AG04450 (cell line): ENCODE data around the gene ESCO1. TPM values are rescaled to one million over a fixed set of nuclear protein-coding genes. Genes with fewer than 3 reads are reported as not detected.

Source experiments
- CTCF ChIA-PET: fragments of 300-600, 350-600 bp; formaldehyde crosslinking; extraction: SDS; loops from one replicate; lab custom pipeline; 2022; ENCODE audit warnings: antibody characterized with exemption, inconsistent platforms; lab: Charles Lee
- POLR2A ChIA-PET: fragments of 350-600 bp; formaldehyde crosslinking; extraction: SDS; loops from one replicate; lab custom pipeline; 2021; ENCODE audit warnings: antibody characterized with exemption, inconsistent platforms; lab: Yijun Ruan, JAX
- DNase-seq: peaks from one replicate; pipeline ENCODE4 v3.0.0-alpha.2; 2011; ENCODE audit warnings: low read depth, low spot score
- H3K27ac ChIP-seq: one replicate; pipeline ENCODE4 v1.5.1; 2012; ENCODE audit warnings: low read depth, low read length, control low read depth
- H3K27me3 ChIP-seq: one replicate; pipeline ENCODE4 v1.6.0; 2012; ENCODE audit warnings: low read length; ENCODE audit not compliant: control insufficient read depth, insufficient read depth
- H3K4me3 ChIP-seq: 2 replicates; pipeline ENCODE4 v1.5.1; 2011; ENCODE audit warnings: mild to moderate bottlenecking, low read depth, low read length, control low read depth
- H3K9me3 ChIP-seq: 2 replicates; pipeline ENCODE4 v1.5.1; 2012; ENCODE audit warnings: low read length; ENCODE audit not compliant: control insufficient read depth, insufficient read depth
- polyA plus RNA-seq: library from polyadenylated mRNA; depleted of rRNA; stranded (reverse); fragments of >200 nt; gene quantifications from 2 replicates; pipeline ENCODE4 v1.2.3, GENCODE V29; 2011
- TF ChIP-seq, protein P1 (sequence below): IDR thresholded peaks from 2 replicates; pipeline ENCODE4 v1.5.1; 2011; ENCODE audit warnings: low read depth, low read length, control low read depth, inconsistent platforms

ESCO1 gene
- polyA plus RNA-seq, 1 experiment, result 8.9 TPM

DNA sequence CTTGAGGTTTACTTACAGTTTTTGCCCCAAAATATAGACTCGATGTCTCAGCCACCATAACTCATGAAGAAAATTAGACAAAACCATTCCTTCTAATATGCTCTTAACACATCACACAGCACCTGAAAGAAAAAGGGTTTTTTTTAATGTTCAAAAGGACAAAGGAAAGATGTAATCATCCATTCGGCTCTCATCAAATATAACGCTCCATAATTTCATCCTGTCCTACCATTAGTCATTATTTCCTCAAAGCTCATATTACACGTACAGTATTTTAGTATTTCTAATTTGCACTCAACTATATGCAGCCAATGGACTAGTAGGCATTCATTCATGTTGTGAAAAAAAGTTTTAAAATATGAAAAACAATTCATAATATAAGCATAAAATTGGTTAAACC lies 24.8 kb downstream of the ESCO1 start:
- H3K4me3 ChIP-seq, result no peak overlapping the region
- H3K9me3 ChIP-seq, result no peaks in the 10 kb centered on the region
- ChIA-PET CTCF (interaction anchor here (1.7 kb wide), 1 partner anchor 25 kb away, joined by 7 read pairs; the partner anchor contains the start of gene ESCO1), POLR2A (no interaction called here)
- H3K27ac ChIP-seq, result no peak overlapping the region
- no peaks in the 10 kb centered on the region for H3K27me3 ChIP-seq
- DNase-seq, result no peak
- TF ChIP-seq, protein P1, sequence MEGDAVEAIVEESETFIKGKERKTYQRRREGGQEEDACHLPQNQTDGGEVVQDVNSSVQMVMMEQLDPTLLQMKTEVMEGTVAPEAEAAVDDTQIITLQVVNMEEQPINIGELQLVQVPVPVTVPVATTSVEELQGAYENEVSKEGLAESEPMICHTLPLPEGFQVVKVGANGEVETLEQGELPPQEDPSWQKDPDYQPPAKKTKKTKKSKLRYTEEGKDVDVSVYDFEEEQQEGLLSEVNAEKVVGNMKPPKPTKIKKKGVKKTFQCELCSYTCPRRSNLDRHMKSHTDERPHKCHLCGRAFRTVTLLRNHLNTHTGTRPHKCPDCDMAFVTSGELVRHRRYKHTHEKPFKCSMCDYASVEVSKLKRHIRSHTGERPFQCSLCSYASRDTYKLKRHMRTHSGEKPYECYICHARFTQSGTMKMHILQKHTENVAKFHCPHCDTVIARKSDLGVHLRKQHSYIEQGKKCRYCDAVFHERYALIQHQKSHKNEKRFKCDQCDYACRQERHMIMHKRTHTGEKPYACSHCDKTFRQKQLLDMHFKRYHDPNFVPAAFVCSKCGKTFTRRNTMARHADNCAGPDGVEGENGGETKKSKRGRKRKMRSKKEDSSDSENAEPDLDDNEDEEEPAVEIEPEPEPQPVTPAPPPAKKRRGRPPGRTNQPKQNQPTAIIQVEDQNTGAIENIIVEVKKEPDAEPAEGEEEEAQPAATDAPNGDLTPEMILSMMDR, result no peak

DNA sequence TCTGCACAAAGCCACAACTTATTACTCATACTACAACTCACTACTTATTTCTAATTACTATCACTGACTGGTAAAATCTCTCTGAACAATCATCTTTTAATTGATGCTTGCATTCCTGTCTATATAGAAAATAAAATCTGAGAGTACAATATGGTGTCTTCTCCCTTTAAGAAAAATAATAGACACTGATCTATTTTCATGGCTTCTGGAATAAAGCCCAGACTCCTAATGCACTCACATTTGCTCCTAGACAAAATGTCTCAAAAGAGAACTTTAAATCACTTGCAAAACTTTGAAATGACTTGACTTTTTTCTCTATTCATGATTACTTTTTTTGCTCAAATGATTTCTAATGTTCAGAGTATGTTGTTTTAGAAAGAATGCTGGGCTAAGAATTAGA lies 28.7 kb downstream of the ESCO1 start:
- DNase-seq, result no peak
- Histone ChIP-seq H3K27ac (no peak overlapping the region), H3K27me3 (no peaks in the 10 kb centered on the region), H3K9me3 (no peaks in the 10 kb centered on the region), H3K4me3 (no peak overlapping the region)
- TF ChIP-seq, protein P1, result no peak
- ChIA-PET POLR2A (no interaction called here), CTCF (no interaction called here)

DNA sequence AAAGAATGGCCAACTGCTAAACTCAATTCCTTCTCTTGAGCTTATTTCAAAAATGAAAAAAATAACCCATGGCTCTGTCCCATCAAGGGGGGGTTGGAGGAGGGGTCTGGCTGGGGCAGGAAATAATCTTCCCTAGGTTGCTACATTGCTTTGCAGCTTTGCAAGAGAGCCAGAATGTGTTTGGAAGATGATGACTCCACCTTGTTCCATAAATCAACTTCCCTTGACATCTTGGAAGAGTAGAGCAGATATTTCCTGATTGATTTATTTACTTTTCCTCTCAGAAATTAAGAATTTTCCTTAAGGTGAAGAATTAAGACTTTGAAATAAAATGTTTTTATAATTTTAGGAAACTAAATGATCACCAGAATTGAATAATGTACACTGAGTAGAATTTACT lies 41.3 kb downstream of the ESCO1 start:
- TF ChIP-seq, protein P1, result no peak
- H3K4me3 ChIP-seq, result no peak overlapping the region
- no peaks in the 10 kb centered on the region for H3K9me3 ChIP-seq
- ChIA-PET POLR2A (no interaction called here), CTCF (interaction anchor here (0.6 kb wide), 1 partner anchor 162 kb away, joined by 3 read pairs; no protein-coding TSS in a partner anchor)
- no peak for DNase-seq
- no peak overlapping the region for H3K27ac ChIP-seq
- H3K27me3 ChIP-seq, result no peaks in the 10 kb centered on the region

DNA sequence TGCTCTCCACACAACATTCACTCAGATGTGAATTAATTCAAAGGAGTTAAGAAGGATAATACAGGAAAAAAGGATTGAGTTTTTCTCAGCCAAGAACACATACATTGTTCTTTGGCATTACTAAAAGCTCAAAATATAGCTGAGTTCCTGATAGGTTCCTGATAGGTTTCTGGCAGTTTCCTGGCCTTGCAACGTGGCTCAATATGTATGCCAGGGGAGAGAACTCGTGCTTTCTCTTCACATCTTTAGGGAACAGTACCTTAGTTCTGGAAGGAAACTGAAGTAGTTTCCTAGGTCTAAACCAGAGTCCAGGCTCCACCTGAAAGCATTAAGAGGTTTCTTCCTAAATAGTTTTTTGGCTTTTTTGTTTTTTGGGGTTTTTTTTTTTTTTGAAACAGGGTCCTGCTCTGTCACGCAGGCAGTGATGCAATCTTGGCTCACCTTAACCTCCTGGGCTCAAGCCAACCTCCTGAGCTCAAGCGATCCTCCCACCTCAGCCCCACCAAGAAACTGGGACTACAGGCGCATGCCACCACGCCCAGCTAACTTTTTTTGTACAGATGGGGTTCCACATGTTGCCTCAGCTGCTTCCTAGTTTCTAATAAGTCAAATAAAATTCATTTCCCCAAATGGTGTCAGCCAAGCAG lies 42.8 kb downstream of the ESCO1 start:
- TF ChIP-seq, protein P1, result no peak
- POLR2A ChIA-PET, result no interaction called here
- H3K9me3 ChIP-seq, result no peaks in the 10 kb centered on the region
- DNase-seq, result no peak
- no peaks in the 10 kb centered on the region for H3K27me3 ChIP-seq
- no peak overlapping the region for H3K27ac ChIP-seq
- no peak overlapping the region for H3K4me3 ChIP-seq
- CTCF ChIA-PET, result interaction anchor here (0.5 to 1.4 kb wide), 3 partner anchors 41 to 274 kb away, joined by 3 to 6 read pairs (median 3); partner anchors contain the start of gene ESCO1

DNA sequence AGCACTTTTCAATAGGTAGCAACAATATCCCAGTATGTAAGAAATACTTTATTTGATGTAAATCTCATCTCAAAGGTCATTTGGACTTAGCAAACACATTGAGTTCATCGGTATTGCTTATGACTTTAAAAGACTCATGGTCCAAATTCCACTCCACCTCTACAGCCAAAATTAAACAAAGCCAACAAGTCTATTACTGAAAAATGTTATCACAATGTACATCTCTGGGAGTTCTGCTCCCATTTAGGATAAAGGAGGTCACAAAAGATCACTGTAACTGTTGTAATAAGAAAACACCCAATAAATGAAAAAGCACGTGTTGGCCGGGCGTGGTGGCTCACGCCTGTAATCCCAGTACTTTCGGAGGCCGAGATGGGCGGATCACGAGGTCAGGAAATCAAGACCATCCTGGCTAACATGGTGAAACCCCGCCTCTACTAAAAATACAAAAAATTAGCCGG lies 50.0 kb downstream of the ESCO1 start:
- H3K9me3 ChIP-seq, result no peaks in the 10 kb centered on the region
- no peak for DNase-seq
- H3K4me3 ChIP-seq, result no peak overlapping the region
- H3K27ac ChIP-seq, result no peak overlapping the region
- POLR2A ChIA-PET, result no interaction called here
- H3K27me3 ChIP-seq, result no peaks in the 10 kb centered on the region
- TF ChIP-seq, protein P1, result no peak
- CTCF ChIA-PET, result no interaction called here
